HG03066 (cell line): ENCODE results near the gene FNDC3A.
A peak's percentile ranks its signal among the peaks of the same experiment; 100 is the strongest.
"Not testable (repeated sequence)": the region's sequence is repeated elsewhere in the genome, so short reads cannot be mapped to it uniquely, and the experiment has no call there.

Experiments used
- ATAC-seq: cut with Tn5 transposase; IDR thresholded peaks from one replicate; pipeline ENCODE4 v1.9.1; 2021; ENCODE audit warnings: low read depth; ENCODE audit not compliant: unreplicated experiment

Gene FNDC3A

DNA sequence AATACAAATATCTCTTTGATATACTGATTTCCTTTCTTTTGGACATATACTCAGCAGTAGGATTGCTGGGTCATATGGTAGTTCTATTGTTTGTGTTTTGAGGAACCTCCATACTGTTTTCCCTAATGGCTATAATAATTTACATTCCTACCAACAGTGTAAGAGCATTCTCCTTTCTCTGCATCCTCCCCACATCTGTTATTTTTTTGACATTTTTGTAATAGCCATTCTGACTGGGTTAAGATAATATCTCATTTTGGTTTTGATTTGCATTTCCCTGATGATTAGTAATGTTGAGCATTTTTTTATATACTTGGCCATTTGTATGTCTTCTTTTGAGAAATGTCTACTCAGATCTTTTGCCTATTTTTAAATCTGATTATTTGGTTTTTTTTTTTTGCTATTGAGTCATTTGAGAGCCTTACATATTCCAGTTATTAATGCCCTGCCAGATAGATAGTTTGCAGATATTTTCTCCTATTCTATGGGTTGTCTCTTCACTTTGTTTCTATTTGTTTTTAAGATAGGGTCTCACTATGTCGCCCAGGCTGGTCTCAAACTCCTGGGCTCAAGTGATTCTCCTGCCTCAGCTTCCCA, 95.7 kb downstream of the FNDC3A start:
- ATAC-seq = no peak

- ATAC-seq = peak; percentile 80
Measured at GRCh38 chr13:49082653-49083536, 107.2 kb downstream of the FNDC3A start.

DNA sequence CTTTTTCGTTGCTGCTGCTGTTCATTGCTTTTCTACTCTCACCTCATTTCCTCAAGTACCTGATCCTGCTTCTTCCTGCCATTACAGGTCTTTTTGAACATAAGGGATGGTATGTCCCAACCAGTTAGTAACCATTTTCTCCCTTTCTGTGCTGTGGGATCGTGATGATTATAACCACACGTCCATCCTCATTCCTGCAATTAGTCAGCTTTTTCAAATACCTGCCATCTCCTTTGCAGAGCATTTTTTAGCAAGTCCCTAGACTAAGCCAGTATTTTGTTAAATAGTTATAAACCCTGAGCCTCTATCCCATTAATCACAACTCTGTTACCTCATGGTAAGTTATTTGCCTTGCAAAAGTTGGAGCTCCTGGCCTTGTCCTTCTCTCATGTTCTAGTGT, 109.2 kb downstream of the FNDC3A start:
- ATAC-seq = no peak

- no peak for ATAC-seq
Measured at GRCh38 chr13:49086722-49087121, 111.0 kb downstream of the FNDC3A start.

GRCh38 chr13:49093376-49093775, 117.7 kb downstream of the FNDC3A start:
- ATAC-seq = no peak

DNA sequence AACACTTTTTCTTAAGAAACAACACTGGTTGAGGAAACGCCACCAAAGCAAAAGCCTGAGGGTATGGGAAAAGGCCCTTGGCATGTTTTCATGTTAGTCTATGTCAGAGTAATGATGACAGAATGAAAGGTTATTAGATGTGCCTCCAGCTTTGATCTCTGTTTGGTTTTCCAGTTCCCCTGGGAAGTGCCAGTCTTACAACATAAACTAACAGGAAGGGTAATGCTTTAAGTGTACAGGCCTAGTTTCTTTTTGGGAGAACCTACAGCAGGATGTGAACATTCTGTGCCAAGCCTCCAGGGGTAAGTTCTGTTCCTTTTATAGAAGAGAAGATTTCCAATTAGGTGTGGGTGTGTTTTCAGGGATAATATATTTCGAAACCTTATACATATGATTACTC, 121.7 kb downstream of the FNDC3A start:
- ATAC-seq = no peak

GRCh38 chr13:49098198-49098597, 122.5 kb downstream of the FNDC3A start:
- no peak for ATAC-seq

DNA sequence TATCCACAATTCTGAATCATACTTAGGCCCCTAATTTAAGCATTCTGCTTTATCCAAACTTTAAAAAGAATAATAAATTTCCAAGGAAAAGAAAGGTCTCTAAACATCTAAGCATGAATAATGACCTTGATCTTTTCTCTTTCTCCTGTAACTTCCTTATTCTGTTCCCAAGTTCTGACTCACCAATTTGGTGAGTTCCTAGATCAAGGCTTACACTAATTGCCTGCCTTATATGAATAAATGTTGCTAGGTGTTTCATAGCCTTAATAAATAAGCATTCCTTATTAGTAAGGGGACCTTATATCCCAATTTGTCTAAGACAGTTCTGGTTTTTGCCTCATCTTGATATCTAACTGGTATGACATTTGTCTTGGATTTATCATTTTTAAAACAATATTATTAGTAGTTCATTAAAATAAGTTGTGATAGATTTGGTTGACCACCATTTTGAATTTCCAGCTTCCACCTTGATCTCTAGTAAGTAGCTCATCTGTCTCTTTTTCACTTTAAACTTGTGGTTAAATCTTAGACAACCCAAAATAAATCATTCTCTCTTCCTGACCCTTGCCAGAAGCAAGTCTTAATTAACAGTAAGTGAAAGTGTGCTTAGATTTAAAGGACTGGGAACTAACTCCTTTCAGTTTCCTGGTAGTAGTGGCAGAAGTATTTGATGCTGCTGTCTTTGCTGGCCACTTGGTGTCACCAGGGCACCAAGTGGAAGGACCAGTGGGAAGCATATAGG, 123.2 kb downstream of the FNDC3A start:
- peak; percentile 65 for ATAC-seq

DNA sequence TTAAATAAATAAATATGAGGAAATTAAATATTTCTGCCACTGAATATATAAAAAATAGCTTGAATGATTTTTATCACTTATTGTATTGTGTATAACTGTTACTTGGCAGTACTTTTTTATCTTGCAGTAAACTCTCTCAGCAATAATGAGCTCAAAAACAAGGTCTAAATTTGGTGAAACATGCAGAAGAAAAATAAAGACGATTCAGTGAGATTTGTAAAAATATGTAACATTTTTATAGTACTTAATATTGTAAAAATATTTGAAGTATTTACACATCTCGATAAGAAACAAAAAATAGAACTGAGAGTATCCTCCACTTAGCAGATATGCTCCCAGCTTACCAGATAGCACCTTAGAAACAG, 123.8 kb downstream of the FNDC3A start:
- ATAC-seq = no peak

GRCh38 chr13:49100637-49101570, 125.2 kb downstream of the FNDC3A start:
- ATAC-seq = no peak

DNA sequence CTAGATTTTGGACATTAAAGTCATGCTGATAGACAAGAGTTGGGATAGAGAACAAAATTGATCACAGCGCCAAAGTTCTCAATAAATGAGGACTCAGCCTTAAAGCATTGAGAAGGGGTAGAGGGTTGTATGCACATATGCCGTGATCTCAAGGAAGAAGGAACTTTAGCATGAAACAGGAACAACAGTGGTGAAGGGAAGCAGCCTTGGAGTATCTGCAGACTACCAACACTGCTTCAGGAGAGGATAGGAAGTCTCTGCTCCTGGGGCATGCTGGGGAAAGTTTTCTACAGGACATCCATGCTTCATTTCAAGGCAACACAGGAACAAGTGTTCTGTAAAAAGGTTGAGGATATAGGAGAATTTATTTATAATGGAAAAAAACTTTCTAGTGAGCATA, 132.5 kb downstream of the FNDC3A start:
- no peak for ATAC-seq

DNA sequence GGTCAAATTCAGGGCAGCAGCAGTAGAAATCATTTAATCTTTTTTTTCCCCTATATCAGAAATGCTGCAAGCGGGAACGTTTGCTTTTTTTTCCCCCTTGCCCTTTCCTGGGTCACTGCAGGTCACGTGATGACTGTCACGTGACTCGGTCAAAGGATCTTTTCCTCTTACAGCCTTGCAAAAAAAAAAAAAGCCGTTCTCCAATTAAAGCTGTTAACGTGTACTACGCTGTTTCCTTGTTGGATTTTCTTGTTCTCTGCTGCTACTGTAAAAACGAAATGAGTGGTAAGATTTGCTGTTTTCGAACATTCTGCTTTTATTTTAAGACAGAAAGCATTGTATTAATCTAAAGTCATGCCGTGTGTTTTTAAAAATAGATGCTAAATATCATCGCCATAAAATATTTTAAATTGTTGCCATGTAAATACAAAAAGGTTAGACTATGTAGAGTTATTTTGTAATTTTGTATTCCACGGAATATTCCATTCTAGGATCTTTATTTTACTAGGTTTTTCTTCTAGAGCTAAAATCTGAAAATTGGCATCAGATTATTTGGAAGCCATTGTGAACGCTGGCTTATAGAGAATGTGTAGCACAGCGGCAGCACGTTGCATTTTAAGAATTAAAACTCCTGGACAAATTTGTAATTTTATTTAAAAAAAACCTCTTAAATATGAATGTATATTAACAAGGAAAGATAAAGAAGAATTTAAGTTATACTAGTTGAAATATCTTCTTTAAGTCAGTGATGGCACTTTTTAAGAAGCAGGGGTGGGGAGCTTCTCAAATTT, 134.6 kb downstream of the FNDC3A start:
- ATAC-seq = peak; percentile 63

GRCh38 chr13:49110913-49111170, 135.1 kb downstream of the FNDC3A start:
- no peak for ATAC-seq

DNA sequence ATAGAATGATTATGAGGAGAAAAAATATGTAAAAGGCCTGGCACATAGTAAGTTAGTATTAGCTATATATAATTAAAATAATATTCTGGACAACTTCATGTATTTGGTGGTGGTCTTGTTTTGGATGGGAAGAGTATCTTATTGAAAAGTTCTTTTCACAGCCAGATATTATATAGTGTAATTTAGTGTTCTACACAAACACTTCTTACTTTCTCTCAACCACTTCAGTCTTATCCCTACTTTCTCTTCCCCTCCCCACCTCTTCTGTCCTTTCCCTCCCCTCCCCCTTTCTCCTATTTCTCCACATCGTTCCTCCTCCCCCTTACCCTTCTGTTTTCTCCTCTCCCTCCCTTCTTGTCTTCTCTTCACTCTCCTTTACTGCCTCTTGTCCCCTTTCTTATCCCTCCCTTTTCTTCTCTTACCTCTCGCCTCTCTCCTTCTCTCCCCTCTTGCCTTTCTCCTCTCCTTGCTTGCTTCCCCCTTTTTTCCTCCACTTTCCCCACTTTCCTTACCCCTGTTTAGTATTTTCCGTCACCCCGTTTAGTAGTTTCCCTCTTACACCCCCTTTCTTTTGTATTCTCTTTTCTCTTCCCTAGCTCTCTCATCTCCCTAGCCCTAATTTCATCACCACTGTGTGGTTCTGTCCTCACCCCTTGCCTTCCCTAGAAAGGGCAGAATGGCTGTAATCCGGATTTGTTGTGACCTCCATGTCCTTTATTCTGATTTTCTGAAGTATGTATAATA, 137.2 kb downstream of the FNDC3A start:
- ATAC-seq = no peak

DNA sequence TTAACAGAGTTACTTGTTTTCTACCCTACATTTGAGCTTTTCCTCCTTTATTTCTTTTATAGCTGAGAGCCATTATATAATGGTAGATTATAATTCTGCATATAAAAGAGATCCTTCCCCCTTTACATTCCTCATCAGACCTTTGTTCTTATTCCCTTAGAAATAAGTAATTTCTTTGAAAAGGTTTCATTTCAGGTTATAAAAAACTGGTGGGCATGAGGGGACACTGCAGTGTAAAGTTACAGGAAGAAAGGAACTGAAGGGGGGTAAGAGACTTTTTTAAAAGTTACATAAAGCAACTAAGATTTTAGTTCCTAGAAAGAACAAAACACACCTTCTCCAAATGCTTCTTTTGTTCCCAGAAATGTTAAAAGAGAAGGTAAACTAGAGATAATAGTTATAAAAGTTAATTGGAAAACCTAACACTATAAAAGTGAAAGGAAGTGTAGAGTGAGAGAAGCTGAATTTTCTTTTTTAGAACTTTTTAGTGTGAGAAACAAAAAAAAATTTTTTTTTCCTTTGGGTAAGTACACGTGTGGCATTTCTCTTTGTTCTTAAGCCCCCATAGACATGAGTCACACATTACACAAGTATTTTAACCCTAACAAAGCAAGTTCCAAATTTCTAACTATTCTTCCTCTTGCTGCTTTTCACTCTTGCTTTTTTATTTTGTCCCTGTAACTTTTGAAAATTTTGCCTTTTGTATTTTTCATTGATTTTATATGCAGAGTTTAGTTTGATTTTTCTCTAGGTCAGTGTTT, 138.0 kb downstream of the FNDC3A start:
- no peak for ATAC-seq

- no peak for ATAC-seq
Measured at GRCh38 chr13:49116873-49117272, 141.2 kb downstream of the FNDC3A start.

DNA sequence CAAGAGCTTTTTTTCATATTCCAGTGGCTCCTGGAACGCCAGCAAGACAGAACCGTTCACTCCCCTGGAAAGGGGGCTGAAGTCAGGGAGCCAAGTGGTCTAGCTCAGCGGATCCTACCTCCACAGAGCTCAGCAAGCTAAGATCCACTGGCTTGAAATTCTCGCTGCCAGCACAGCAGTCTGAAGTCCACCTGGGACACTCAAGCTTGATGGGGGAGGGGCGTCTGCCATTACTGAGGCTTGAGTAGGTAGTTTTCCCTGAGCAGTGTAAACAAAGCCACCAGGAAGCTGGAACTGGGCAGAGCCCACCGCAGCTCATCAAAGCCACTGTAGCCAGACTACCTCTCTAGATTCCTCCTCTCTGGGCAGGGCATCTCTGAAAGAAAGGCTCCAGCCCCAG, 142.7 kb downstream of the FNDC3A start:
- ATAC-seq = not testable (repeated sequence)

GRCh38 chr13:49124693-49125304, 149.1 kb downstream of the FNDC3A start:
- ATAC-seq = no peak
